Naive thymus-derived CD4-positive, alpha-beta T cell (primary cell): ENCODE data around the gene PELI1. TPM values are rescaled to one million over a fixed set of nuclear protein-coding genes. Genes with fewer than 3 reads are reported as not detected.

Experiments used
- ATAC-seq: fragments of 150-1000 bp; cut with Tn5 transposase; 2 replicates; pipeline ENCODE4 v1.10.0; 2021; ENCODE audit warnings: mild to moderate bottlenecking, moderate library complexity
- CTCF ChIA-PET: fragments of 350-600 bp; sonication (Branson Sonifier 250); formaldehyde crosslinking; loops from one replicate; lab custom pipeline; 2021; ENCODE audit warnings: antibody characterized with exemption; lab: Charles Lee
- POLR2A ChIA-PET: fragments of 350-600 bp; sonication (Branson Sonifier 250); formaldehyde crosslinking; loops from one replicate; lab custom pipeline; 2021; ENCODE audit warnings: antibody characterized with exemption, inconsistent platforms; lab: Charles Lee
- DNase-seq, 9 donors: peaks; one replicate each; pipeline versions ENCODE4 v3.0.0 to v3.0.0-alpha.2; 2020 to 2022; ENCODE audit warnings: mixed read lengths in 1 of 9
- H3K27ac ChIP-seq: one replicate; pipeline ENCODE4 v1.7.0; 2013; ENCODE audit warnings: mild to moderate bottlenecking, low read depth, low read length, moderate library complexity
- H3K27me3 ChIP-seq, 2 donors: one replicate each; pipeline ENCODE4 v1.7.0; 2013; ENCODE audit warnings: low read length in 2 of 2, mild to moderate bottlenecking in 2 of 2, moderate library complexity in 2 of 2; ENCODE audit not compliant: control insufficient read depth in 2 of 2, insufficient read depth in 2 of 2
- H3K36me3 ChIP-seq, 3 experiments: 1 replicate in 2 of 3; 2 replicates in 1 of 3; pipeline ENCODE4 v1.7.0; 2013; ENCODE audit warnings: low read length in 3 of 3, mild to moderate bottlenecking in 3 of 3, moderate library complexity in 1 of 3; ENCODE audit not compliant: insufficient read depth in 3 of 3, control insufficient read depth in 2 of 3
- H3K4me1 ChIP-seq, 2 donors: one replicate each; pipeline ENCODE4 v1.7.0; 2013; ENCODE audit warnings: low read length in 2 of 2, mild to moderate bottlenecking in 2 of 2, moderate library complexity in 1 of 2; ENCODE audit not compliant: control insufficient read depth in 2 of 2, insufficient read depth in 2 of 2
- H3K4me3 ChIP-seq: 2 replicates; pipeline ENCODE4 v1.7.0; 2013; ENCODE audit warnings: mild to moderate bottlenecking, low read length
- H3K9me3 ChIP-seq, 3 experiments: 1 replicate in 2 of 3; 2 replicates in 1 of 3; pipeline ENCODE4 v1.7.0; 2013; ENCODE audit warnings: low read length in 3 of 3; ENCODE audit not compliant: control insufficient read depth in 2 of 3
- H3K27ac Mint-ChIP-seq, 9 donors: one replicate each; pipeline ENCODE4 v1.8.0; 2020 to 2022; ENCODE audit warnings: mixed read lengths in 9 of 9, mild to moderate bottlenecking in 8 of 9, moderate library complexity in 5 of 9, inconsistent platforms in 2 of 9
- H3K27me3 Mint-ChIP-seq, 5 donors: one replicate each; pipeline ENCODE4 v1.8.0; 2021 to 2022; ENCODE audit warnings: mixed read lengths in 5 of 5, mild to moderate bottlenecking in 1 of 5
- H3K36me3 Mint-ChIP-seq, 5 donors: one replicate each; pipeline ENCODE4 v1.8.0; 2020 to 2022; ENCODE audit warnings: mixed read lengths in 5 of 5, mild to moderate bottlenecking in 3 of 5, inconsistent platforms in 1 of 5
- H3K4me1 Mint-ChIP-seq, 7 donors: one replicate each; pipeline ENCODE4 v1.8.0; 2020 to 2022; ENCODE audit warnings: mixed read lengths in 7 of 7, mild to moderate bottlenecking in 3 of 7, inconsistent platforms in 1 of 7
- H3K4me3 Mint-ChIP-seq, 10 donors: one replicate each; pipeline ENCODE4 v1.8.0; 2020 to 2022; ENCODE audit warnings: mild to moderate bottlenecking in 10 of 10, mixed read lengths in 10 of 10, moderate library complexity in 6 of 10, inconsistent platforms in 2 of 10
- H3K9me3 Mint-ChIP-seq, 11 donors: one replicate each; pipeline ENCODE4 v1.8.0; 2020 to 2022; ENCODE audit warnings: mixed read lengths in 11 of 11, mild to moderate bottlenecking in 4 of 11, inconsistent platforms in 1 of 11, moderate library complexity in 1 of 11
- intact Hi-C, 2 donors: fragments of 100-400 bp; cut with micrococcal nuclease; formaldehyde crosslinking; loops; one replicate each; pipeline ENCODE4 v1.15.1; 2023
- polyA plus RNA-seq, 2 donors: library from polyadenylated mRNA; unstranded; fragments of 300-500 nt; fragmentation: Illumina TruSeq; gene quantifications; one replicate each; pipeline ENCODE4 v1.2.3, GENCODE V29; 2021
- total RNA-seq, 6 experiments: library from RNA in 5 of 6; stranded (reverse) in 5 of 6; gene quantifications; 1 replicate in 5 of 6; 2 replicates in 1 of 6; pipeline ENCODE4 v1.2.3 and lab custom pipeline; 2021 to 2026

Gene PELI1
- total and polyA plus RNA-seq, 7 experiments from 2014 or later: 12.3 to 170 (median 52.3) TPM

DNA sequence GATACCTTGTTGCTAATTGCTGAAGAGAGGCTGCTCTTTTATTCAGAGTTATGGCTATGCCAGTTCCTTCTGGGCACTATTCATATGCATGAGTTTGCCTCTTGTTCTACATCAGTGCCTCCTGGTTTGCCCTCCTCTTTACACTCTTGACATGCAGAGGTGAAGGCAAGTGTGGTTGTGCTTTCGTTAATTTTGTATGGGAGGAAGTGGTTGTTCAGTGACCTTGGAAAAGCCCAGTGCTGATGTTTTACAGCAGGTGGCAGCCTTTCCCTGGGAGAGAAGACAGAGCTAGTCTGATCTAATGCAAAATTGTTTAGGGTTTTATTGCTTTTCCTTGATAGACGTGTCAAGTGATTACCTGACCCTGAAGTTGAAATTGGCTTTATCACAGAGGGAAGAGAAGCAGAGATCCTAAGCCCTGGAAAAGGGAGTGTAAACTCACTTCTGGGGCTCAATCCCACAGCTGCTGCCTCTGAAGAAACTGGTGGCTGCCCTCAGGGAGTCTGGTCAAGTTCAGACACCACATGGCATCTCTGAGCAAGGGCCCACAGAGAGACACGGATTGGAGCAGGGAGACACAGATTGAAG is 94.5 kb downstream of the PELI1 start:
- Mint-ChIP-seq H3K27ac (peak overlapping the region; percentile 31 to 83 (median 67)), H3K4me3 (peak overlapping the region in 7 of 10 donors; percentile 0 to 38 (median 7)), H3K9me3 (no peaks in the 10 kb centered on the region), H3K36me3 (no peaks in the 10 kb centered on the region), H3K4me1 (peaks cover 31 to 49% (median 43%) of the 10 kb centered on the region in 7 donors), H3K27me3 (peaks cover 0 to 4% (median 0%) of the 10 kb centered on the region in 5 donors)
- Histone ChIP-seq H3K27me3 (no peaks in the 10 kb centered on the region), H3K36me3 (no peaks in the 10 kb centered on the region), H3K27ac (no peak overlapping the region), H3K9me3 (no peaks in the 10 kb centered on the region), H3K4me3 (no peak overlapping the region), H3K4me1 (peaks cover 3 to 31% of the 10 kb centered on the region in 2 donors)
- DNase-seq: peak; percentile 18 to 85 (median 78)
- ATAC-seq: peak; percentile 94
- POLR2A ChIA-PET: interaction anchor here (0.6 to 7.4 kb wide), 8 partner anchors 55 to 435 kb away, joined by 3 to 85 read pairs (median 4); no protein-coding TSS in a partner anchor
- intact Hi-C loops: loop anchor here (1.0 to 5.0 kb wide), 13 partner anchors 15 to 823 kb away; partner anchors contain the start of genes AFTPH (in 2 of the 2), PELI1 (in 2 of the 2) and VPS54 (in 1 of the 2)
- CTCF ChIA-PET: interaction anchor here (0.6 to 11.7 kb wide), 16 partner anchors 12 to 474 kb away, joined by 3 to 289 read pairs (median 4); partner anchors contain the start of gene AFTPH

DNA sequence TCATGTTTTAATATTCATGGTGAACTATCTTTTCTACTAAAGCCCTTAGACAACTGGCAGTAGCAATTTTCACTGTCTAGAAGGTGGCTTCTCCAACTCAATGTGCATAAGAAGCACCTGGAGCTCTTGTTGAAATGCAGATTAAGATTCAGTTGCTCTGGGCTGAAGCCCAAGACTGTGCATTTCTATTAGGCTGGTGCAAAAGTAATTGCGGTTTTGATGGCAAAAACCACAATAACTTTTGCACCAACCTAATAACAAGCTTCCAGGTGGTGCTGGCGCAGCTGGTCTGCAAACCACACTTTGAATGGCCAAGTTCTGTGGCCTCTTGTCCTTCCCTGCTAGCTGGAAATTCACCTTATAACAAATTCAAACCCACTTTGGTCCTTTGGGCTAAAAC is 98.3 kb downstream of the PELI1 start:
- Mint-ChIP-seq H3K9me3 (no peaks in the 10 kb centered on the region), H3K36me3 (no peaks in the 10 kb centered on the region), H3K27ac (no peak overlapping the region), H3K4me1 (peaks cover 7 to 21% (median 13%) of the 10 kb centered on the region in 7 donors), H3K27me3 (peaks cover 0 to 2% (median 0%) of the 10 kb centered on the region in 5 donors), H3K4me3 (no peak overlapping the region)
- ChIA-PET POLR2A (interaction anchor here (0.6 kb wide), 1 partner anchor 169 kb away, joined by 3 read pairs; no protein-coding TSS in a partner anchor), CTCF (interaction anchor here (1.0 to 11.7 kb wide), 3 partner anchors 9 to 442 kb away, joined by 3 to 289 read pairs (median 5); no protein-coding TSS in a partner anchor)
- H3K27ac ChIP-seq: no peak overlapping the region
- DNase-seq (no peak), ATAC-seq (no peak)
- H3K9me3 ChIP-seq: no peaks in the 10 kb centered on the region
- H3K27me3 ChIP-seq: no peaks in the 10 kb centered on the region
- no peak overlapping the region for H3K4me3 ChIP-seq
- no peaks in the 10 kb centered on the region for H3K36me3 ChIP-seq
- intact Hi-C loops: loop anchor here (5.0 kb wide), 2 partner anchors 354 to 826 kb away; no protein-coding TSS in a partner anchor
- H3K4me1 ChIP-seq: peaks cover 3 to 9% of the 10 kb centered on the region in 2 donors

Other genes with a start within 250 kb of the PELI1 start
- gene VPS54, start 125.0 kb downstream of the PELI1 start, total RNA-seq: 10 to 100 TPM; 13.2 to 20.8 (median 15.6) TPM
- 10 to 100 TPM in 1 of 2 donors, 1 to 10 TPM in 1; 4.5 to 11.4 TPM for gene VPS54, start 125.0 kb downstream of the PELI1 start, polyA plus RNA-seq